Right lobe of liver (tissue), 4 donors: ENCODE measurements around the gene BTK.

Source experiments
- POLR2A ChIP-seq: fragments of 450-650 bp; IDR thresholded peaks from one replicate; pipeline ENCODE4 v1.6.1; 2017; ENCODE audit warnings: antibody characterized with exemption, mild to moderate bottlenecking
- TF ChIP-seq, protein P1 (sequence below), 4 donors: fragments of 200-600 bp in 3 of 4; fragments of 450-650 bp in 1 of 4; IDR thresholded peaks; one replicate each; pipeline versions ENCODE4 v1.5.1 to v1.8.0; 2016 to 2022; ENCODE audit warnings: antibody characterized with exemption in 4 of 4, mild to moderate bottlenecking in 2 of 4
- donor health status: DM: no; HTN: no; CAD: no.
- donor health status: DM: no; HTN: no; CAD: no.
- donor health status: DM: no; HTN: yes; CAD: no.

DNA sequence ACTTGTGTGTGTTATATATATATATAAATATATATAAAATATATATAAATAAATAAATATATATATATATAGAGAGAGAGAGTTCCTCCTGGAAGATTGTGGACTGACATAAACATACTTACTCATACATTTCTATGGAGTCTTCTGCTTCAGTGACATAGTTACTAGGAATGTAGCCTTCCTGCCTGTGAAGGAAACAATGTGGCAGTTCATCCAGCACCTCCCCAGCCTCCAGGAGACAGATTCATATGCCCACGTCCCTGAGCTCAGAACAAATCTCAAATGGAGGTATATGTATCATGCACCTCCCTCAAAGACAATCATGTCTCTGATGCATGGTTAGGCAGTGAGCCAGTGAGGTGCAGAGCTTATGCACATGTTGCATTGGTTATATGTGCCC is 26.0 kb downstream of the BTK start:
- TF ChIP-seq, protein P1, sequence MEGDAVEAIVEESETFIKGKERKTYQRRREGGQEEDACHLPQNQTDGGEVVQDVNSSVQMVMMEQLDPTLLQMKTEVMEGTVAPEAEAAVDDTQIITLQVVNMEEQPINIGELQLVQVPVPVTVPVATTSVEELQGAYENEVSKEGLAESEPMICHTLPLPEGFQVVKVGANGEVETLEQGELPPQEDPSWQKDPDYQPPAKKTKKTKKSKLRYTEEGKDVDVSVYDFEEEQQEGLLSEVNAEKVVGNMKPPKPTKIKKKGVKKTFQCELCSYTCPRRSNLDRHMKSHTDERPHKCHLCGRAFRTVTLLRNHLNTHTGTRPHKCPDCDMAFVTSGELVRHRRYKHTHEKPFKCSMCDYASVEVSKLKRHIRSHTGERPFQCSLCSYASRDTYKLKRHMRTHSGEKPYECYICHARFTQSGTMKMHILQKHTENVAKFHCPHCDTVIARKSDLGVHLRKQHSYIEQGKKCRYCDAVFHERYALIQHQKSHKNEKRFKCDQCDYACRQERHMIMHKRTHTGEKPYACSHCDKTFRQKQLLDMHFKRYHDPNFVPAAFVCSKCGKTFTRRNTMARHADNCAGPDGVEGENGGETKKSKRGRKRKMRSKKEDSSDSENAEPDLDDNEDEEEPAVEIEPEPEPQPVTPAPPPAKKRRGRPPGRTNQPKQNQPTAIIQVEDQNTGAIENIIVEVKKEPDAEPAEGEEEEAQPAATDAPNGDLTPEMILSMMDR (IDR thresholded peaks at IDR 0.05), result no peak
- no peak for TF ChIP-seq POLR2A
